ENCODE results near the gene KRT81.

DNA sequence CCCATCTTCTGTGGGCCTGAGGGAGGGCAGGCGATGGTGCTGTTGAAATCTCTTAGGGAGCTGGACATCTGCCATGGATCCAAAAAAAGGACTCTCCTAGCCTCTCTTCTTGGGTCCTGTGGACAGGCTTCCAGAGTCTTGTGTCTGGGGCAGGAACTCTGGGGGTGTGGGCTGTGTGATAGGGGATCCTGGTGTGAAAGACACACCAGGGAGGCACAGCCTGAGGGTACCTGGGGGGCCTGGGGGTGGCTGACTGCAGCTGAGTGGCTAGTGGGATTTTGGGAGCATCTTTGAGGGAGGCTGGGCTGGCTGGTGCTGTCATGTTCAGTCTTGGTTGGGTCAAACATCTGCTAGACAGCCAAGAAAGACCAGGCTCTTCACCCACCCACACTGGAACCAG is 31.7 kb upstream of the KRT81 start:
- TF ChIP-seq, protein P1, sequence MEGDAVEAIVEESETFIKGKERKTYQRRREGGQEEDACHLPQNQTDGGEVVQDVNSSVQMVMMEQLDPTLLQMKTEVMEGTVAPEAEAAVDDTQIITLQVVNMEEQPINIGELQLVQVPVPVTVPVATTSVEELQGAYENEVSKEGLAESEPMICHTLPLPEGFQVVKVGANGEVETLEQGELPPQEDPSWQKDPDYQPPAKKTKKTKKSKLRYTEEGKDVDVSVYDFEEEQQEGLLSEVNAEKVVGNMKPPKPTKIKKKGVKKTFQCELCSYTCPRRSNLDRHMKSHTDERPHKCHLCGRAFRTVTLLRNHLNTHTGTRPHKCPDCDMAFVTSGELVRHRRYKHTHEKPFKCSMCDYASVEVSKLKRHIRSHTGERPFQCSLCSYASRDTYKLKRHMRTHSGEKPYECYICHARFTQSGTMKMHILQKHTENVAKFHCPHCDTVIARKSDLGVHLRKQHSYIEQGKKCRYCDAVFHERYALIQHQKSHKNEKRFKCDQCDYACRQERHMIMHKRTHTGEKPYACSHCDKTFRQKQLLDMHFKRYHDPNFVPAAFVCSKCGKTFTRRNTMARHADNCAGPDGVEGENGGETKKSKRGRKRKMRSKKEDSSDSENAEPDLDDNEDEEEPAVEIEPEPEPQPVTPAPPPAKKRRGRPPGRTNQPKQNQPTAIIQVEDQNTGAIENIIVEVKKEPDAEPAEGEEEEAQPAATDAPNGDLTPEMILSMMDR (conservative IDR thresholded peaks at IDR 0.05): no peak
- no peak for TF ChIP-seq EZH2 (IDR thresholded peaks at IDR 0.05; ENCODE audit: low read depth)

All from PC-9 (cell line).